Stimulated activated memory B cell treated with anti-CD40 and anti-IgM and Interleukin-4, amounts not matched to agents 10 μg/mL and 1 μg/mL and 100 μg/mL, for 72 hours (primary cell): ENCODE data around the gene EEF1AKMT3.

Experiments
- ATAC-seq: fragments of 150-1000 bp; cut with Tn5 transposase; 2 replicates; pipeline ENCODE4 v1.10.0; 2021
- H3K27ac Mint-ChIP-seq: one replicate; pipeline ENCODE4 v1.8.0; 2022; ENCODE audit warnings: mild to moderate bottlenecking, mixed read lengths
- H3K27me3 Mint-ChIP-seq: one replicate; pipeline ENCODE4 v1.8.0; 2022; ENCODE audit warnings: mixed read lengths
- H3K36me3 Mint-ChIP-seq: one replicate; pipeline ENCODE4 v1.8.0; 2022; ENCODE audit warnings: mixed read lengths
- H3K4me1 Mint-ChIP-seq: one replicate; pipeline ENCODE4 v1.8.0; 2022; ENCODE audit warnings: mixed read lengths
- H3K4me3 Mint-ChIP-seq: one replicate; pipeline ENCODE4 v1.8.0; 2022; ENCODE audit warnings: mild to moderate bottlenecking, moderate library complexity, mixed read lengths
- H3K9me3 Mint-ChIP-seq: one replicate; pipeline ENCODE4 v1.8.0; 2022; ENCODE audit warnings: mixed read lengths

EEF1AKMT3 gene

DNA sequence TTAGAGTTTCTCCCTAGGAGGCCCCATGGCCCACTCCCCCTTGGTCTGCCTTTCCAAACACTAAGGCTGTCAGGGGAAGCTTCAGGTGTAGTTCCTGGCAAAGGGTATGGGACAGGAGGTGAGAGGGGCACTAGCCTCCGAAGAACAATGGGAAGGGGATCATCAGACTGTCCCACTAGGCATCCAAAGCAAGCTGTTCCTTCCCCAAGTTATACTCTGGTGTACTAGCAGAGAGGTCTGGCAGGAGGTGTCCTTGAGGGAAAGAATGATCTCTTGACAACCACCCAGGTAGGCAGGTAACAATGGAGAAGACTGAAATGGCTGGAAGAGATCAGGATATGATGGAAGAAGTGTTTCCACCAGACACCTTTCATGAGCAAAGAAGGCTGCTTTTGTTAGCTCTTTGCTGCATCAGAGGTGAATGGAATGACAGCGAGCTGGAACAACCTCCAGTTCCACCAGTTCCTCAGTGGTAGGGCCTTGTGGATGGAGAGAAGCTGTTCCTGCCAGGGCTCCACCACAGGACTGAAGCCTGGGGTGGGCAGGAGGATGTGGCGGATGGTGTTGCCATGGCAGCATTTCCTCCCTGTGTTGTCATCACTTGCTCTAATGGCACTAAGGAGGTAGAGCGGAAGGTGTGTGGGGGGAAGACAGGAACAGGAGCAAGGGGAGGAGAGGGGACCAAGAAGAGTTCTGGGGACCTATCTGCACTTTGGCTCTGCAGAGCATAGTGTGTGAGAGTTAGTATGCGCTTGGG lies 31.6 kb upstream of the EEF1AKMT3 start:
- peak overlapping the region; percentile 87 for H3K27ac Mint-ChIP-seq
- H3K4me1 Mint-ChIP-seq = peaks cover 66% of the 10 kb centered on the region
- H3K27me3 Mint-ChIP-seq = no peaks in the 10 kb centered on the region
- H3K36me3 Mint-ChIP-seq = peaks cover 9% of the 10 kb centered on the region
- ATAC-seq = peak; percentile 45
- H3K4me3 Mint-ChIP-seq = peak overlapping the region; percentile 79
- no peaks in the 10 kb centered on the region for H3K9me3 Mint-ChIP-seq

DNA sequence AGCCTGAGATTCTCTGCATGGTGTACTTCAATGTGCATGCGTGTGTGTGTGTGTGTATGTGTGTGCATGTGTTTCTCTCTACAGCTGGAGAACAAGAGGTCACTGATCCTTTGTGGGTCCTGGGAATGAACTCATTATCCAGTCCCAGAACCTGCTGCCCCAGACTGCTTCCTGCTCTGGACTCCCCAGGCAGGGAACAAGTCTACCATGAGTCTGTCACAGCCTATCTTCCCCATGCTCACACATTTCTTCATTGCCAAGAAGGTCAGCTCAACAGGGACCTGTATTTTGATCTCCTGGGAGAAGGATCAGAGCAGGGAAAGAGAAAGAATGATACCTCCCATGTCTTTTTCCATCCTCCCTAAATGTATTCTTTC lies 31.0 kb upstream of the EEF1AKMT3 start:
- H3K4me1 Mint-ChIP-seq = peaks cover 71% of the 10 kb centered on the region

DNA sequence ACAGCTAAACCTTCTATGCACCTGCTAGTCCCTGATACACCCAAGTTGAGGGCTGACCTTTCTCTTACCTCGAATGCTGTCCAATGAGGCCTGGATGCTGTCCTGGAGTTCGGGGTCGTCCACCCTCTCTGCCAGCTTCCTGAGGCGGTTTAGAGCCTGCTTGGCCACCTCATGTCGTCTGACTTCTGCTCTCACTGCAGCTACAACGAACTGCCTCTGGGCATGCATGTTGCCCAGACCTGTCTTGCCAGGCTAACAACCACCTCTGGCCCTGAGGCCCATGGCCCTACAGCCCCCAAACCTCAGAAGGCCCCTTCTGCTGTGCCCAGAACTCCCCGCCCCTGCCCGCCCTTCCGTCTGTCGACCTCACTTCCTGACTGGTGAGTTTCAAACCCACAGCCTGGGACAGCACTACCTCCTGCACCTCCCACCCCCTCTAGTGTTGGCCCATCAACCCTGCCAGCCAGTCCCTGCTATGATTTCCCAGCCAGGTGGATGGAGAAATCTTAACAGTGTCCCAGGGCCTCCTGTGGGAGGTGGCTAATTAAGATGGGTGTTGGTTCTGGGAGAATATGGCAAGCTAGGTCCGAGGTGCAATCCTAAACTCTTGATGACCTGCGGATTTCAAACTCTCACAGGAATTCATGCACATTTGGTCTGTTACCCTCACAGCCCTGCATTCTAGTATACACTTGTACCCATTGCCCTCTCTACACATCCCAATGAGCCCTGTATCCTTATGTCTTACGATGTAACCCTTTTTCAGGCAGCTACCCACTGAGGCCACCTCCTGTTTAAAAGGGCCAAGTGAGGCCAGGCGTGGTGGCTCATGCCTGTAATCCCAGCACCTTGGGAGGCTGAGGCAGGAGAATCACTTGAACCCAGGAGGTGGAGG lies 30.3 kb upstream of the EEF1AKMT3 start:
- peaks cover 68% of the 10 kb centered on the region for H3K4me1 Mint-ChIP-seq
- H3K9me3 Mint-ChIP-seq = no peaks in the 10 kb centered on the region
- peak overlapping the region; percentile 79 for H3K4me3 Mint-ChIP-seq
- no peaks in the 10 kb centered on the region for H3K27me3 Mint-ChIP-seq
- peaks cover 10% of the 10 kb centered on the region for H3K36me3 Mint-ChIP-seq
- ATAC-seq = peak; percentile 77
- peak overlapping the region; percentile 87 for H3K27ac Mint-ChIP-seq

More for the DNA sequence above, 31.0 kb upstream of the EEF1AKMT3 start:
- Mint-ChIP-seq H3K9me3 (no peaks in the 10 kb centered on the region), H3K36me3 (peaks cover 10% of the 10 kb centered on the region), H3K4me3 (peak overlapping the region; percentile 79), H3K27ac (peak overlapping the region; percentile 87), H3K27me3 (no peaks in the 10 kb centered on the region)
- no peak for ATAC-seq

DNA sequence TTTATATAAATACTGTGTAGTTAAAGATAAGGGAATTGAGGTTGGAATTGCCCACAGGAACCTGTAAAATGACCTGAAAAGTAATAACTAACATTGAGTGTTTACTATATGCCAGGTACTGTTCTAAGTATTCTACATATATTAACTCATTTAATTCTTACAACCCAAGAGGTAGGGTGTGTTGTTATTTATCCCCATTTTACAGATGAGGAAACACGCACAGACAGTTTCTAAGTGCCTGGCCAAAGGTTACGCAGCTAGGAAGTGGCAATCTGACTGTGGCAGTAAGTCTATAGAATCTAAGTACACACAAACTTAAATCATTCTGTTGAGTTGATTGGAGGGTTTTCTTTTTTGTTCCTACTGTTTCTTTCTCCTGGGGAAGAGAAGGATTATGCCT lies 28.6 kb upstream of the EEF1AKMT3 start:
- ATAC-seq = no peak
- H3K27ac Mint-ChIP-seq = peak overlapping the region; percentile 97
- H3K9me3 Mint-ChIP-seq = no peaks in the 10 kb centered on the region
- no peaks in the 10 kb centered on the region for H3K27me3 Mint-ChIP-seq
- peak overlapping the region; percentile 85 for H3K4me3 Mint-ChIP-seq
- H3K4me1 Mint-ChIP-seq = peaks cover 67% of the 10 kb centered on the region
- H3K36me3 Mint-ChIP-seq = peaks cover 23% of the 10 kb centered on the region

DNA sequence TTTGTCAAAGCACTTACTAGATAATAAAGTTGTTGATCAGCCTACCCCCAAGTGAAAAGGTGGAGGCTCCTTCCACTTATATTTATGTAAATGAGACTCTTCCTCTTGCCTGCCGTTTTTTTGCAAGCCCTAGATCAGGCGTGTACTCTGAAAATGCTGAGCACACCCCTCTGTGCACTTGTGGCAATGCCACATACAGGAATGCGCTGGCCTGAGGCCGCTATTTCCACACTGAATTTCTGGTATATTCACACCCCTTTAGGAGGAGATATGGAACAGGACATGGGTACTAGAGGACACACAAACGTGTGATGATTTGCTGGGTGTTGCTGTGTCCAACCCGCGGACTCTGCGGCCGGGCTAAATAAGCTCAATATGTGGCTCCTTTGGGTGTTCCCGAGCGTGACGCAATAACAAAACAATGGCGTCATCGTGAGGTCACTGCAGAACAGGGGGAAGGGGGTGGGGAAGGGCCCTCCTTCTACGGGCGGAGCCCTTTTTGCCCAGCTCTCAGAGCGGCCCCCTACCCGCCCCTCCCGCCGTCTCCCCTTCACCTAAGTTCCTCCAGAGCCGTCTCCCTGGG lies 28.1 kb upstream of the EEF1AKMT3 start:
- peaks cover 67% of the 10 kb centered on the region for H3K4me1 Mint-ChIP-seq
- peaks cover 28% of the 10 kb centered on the region for H3K36me3 Mint-ChIP-seq
- H3K27ac Mint-ChIP-seq = peak overlapping the region; percentile 97

DNA sequence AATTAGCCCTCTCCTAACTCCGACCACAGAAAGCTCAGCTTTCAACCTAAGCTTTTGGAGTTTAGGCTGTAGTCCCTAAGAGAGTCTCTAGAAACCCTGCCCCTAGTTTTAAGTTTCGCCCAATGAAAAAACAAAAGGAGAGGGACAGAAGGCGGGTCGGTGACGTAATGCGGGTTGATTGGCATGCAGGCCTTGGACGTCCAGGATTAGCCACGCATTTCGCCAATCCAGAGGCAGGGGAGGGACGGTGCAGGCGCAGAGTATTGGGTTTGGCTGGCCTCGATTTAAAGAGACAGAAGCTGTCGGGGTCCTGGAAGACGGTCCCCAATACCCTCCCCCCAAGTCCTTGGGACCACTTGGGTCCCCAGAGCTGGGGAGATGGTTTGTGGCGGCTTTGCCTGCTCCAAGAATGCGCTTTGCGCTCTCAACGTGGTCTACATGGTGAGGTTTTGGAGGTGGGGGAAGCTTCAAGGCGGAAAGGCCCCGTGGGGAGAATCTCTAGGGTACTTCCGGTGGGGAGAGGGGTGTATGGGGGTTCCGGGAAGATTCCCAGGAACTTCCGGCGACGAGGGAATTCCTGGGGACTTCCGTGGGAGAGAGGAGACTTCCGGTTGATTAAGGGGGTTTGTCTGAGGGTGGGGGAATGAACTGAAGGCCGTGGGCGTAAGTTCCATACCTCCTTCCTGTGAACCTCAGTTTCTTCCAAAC lies 27.5 kb upstream of the EEF1AKMT3 start, which contains the start of gene TSPAN31:
TSPAN31 (plus strand) TSS at position 263 of the 708 bp plus-strand sequence; CDS start at position 379, 116 bp downstream.
- peaks cover 28% of the 10 kb centered on the region for H3K36me3 Mint-ChIP-seq
- ATAC-seq = peak; percentile 96
- peak within 1 kb of the TSS; percentile 85 for H3K4me3 Mint-ChIP-seq
- H3K27ac Mint-ChIP-seq = peak within 1 kb of the TSS; percentile 97
- peaks cover 62% of the 10 kb centered on the region for H3K4me1 Mint-ChIP-seq
- no peaks in the 10 kb centered on the region for H3K27me3 Mint-ChIP-seq
- no peaks in the 10 kb centered on the region for H3K9me3 Mint-ChIP-seq

More for the DNA sequence above, 28.1 kb upstream of the EEF1AKMT3 start:
- Mint-ChIP-seq H3K4me3 (peak overlapping the region; percentile 85), H3K9me3 (no peaks in the 10 kb centered on the region), H3K27me3 (no peaks in the 10 kb centered on the region)
- peak; percentile 73 for ATAC-seq

DNA sequence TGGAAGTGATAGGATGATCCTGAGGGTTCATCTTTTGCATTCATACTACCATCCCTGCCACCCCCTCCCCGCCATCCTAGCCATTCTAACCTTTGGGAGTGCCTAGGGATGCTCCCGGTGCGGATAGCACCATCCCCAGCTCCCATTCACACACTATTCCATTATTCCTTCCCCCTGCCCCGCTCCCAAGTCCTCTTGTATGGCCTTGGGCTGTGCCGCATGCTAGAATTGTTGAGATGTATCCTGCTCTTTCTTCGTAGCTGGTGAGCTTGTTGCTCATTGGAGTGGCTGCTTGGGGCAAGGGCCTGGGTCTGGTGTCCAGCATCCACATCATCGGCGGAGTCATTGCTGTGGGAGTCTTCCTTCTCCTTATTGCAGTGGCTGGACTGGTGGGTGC lies 26.9 kb upstream of the EEF1AKMT3 start:
- Mint-ChIP-seq H3K9me3 (no peaks in the 10 kb centered on the region), H3K4me3 (peak overlapping the region; percentile 85), H3K27ac (peak overlapping the region; percentile 97), H3K36me3 (peaks cover 28% of the 10 kb centered on the region), H3K4me1 (peaks cover 56% of the 10 kb centered on the region), H3K27me3 (no peaks in the 10 kb centered on the region)
- ATAC-seq = no peak

DNA sequence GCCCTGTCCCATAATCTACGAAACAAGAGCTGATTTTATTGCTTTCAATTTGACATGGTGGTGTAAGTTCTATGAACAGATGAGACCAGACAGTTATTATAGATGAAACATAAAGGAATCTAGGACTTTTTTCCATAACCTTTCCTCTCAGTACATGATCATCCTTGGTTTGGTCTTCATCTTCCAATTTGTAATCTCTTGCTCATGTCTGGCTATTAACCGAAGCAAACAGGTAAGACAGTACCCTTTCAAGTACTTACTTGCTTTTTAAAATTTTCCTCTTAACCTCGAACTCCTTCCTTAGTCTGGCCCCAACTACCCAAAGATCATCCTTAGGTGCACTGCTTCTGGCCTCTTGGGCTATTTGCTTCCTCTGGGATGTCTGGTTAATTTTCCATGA lies 26.4 kb upstream of the EEF1AKMT3 start:
- H3K4me1 Mint-ChIP-seq = peaks cover 53% of the 10 kb centered on the region
- no peaks in the 10 kb centered on the region for H3K27me3 Mint-ChIP-seq
- peak overlapping the region; percentile 97 for H3K27ac Mint-ChIP-seq
- peak overlapping the region; percentile 85 for H3K4me3 Mint-ChIP-seq
- ATAC-seq = no peak
- H3K36me3 Mint-ChIP-seq = peaks cover 29% of the 10 kb centered on the region
- no peaks in the 10 kb centered on the region for H3K9me3 Mint-ChIP-seq

DNA sequence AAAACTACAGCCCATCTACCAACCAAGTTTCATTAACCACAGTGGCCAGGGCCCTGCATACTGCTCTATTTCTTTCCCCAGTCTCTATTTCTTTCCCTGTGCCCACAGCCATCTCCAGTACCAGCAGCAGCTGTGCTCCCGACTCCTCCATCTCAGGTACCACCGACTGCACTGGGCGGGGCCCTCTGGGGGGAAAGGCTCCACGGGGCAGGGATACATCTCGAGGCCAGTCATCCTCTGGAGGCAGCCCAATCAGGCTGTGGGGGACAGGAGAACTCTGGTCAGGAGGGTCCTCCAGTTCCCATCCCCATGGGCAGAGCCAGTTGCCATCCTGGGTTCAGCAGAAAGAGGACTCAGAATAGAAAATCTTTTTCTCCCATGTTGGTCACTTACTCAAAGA lies 23.4 kb upstream of the EEF1AKMT3 start:
- Mint-ChIP-seq H3K4me3 (no peak overlapping the region), H3K9me3 (no peaks in the 10 kb centered on the region), H3K27ac (peak overlapping the region; percentile 42), H3K36me3 (peaks cover 36% of the 10 kb centered on the region), H3K4me1 (peaks cover 58% of the 10 kb centered on the region), H3K27me3 (no peaks in the 10 kb centered on the region)
- ATAC-seq = no peak

DNA sequence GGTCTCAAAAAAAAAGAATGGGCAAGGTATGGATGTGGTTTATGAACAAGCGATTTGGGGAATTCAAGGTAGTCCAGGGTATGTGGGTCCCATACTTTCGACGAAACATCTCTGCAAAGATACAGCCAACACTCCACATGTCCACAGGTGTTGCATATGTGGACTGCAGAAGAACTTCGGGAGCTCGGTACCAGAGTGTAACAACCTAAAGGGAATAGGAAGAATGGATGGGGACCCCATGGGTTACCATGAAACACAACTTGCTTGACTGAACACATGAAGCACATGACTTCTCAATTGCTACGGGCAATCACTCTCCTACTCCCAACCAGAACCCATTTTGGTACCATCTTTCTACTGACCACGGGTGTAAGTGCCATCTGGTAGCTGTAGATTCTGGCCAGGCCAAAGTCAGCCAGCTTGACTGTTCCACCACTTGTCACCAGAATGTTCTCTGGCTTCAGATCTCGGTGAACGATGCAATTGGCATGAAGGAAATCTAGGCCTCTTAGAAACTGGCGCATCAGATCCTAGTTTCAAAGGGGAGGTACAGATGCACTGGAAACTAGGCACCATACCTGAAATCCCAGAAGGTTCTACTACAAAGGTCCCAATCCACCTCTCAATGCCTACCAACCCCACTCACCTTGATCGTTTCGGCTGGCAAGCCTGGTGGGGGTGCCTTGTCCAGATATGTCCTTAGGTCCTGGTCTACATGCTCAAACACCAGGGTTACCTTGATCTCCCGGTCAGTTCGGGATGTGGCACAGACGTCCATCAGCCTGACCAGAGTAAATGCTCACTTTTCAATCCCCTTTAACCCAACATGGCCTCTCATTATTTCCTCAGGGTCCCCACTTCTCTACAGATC lies 21.6 kb upstream of the EEF1AKMT3 start:
- Mint-ChIP-seq H3K36me3 (peaks cover 36% of the 10 kb centered on the region), H3K4me3 (peak overlapping the region; percentile 88), H3K27me3 (no peaks in the 10 kb centered on the region), H3K4me1 (peaks cover 51% of the 10 kb centered on the region), H3K9me3 (no peaks in the 10 kb centered on the region), H3K27ac (peak overlapping the region; percentile 88)
- ATAC-seq = no peak

DNA sequence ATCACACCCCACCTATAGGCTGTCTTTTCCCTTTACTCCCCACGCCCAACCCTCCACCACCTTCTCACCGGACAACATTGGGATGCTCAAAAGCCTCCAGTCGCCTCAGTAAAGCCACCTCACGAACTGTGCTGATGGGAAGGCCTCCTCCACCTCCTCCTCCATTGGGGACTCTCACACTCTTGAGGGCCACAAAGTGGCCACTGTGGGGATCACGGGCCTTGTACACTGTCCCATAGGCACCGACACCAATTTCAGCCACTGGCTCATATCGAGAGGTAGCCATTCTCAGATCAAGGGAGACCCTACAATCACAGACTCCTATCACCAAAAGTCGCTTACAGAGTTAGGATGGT lies 21.0 kb upstream of the EEF1AKMT3 start:
- peaks cover 34% of the 10 kb centered on the region for H3K36me3 Mint-ChIP-seq
- H3K4me3 Mint-ChIP-seq = peak overlapping the region; percentile 88
- H3K27me3 Mint-ChIP-seq = no peaks in the 10 kb centered on the region
- no peaks in the 10 kb centered on the region for H3K9me3 Mint-ChIP-seq
- peak overlapping the region; percentile 88 for H3K27ac Mint-ChIP-seq
- H3K4me1 Mint-ChIP-seq = peaks cover 49% of the 10 kb centered on the region
- no peak for ATAC-seq

DNA sequence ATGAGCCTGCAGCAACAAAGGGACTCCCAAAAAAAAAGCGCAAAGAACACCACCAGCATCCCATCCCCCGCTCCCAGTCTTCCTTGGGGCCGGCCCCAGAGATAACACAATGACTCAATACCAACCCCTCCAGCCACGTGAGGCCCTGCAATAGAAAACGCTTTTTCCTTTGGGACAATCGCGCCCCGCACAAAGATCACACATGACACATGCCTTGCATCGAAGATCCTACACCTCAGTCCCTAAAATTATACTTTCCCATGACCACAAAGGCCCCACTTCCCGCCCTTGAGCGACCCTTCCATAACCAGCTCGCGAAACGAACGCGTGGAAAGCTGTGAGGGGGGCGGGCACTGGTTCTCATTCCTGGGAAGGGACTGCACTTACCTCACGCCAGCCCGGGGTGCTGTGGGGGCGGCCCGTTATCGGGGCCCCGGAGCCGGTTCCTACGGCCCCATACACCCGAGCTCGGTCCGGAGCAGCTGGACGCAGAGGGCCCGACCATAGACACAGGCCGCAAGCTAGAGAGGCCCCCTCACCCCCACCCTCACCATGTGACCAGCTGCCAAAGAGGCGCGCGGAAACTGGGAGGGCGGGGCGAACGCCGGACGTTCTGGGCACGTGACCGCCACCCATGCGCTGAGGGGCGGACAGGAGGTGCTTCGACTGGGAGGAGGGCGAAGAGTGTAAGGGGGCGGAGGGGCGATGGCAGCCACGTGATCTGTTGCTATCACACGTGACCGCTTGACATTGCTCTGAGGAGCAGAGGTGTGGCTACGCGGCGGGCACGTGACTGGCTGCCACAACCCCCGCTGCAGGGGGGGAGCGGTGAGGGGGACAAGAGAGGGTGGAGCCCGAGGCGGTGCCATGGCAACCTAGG lies 20.4 kb upstream of the EEF1AKMT3 start, which contains the start of gene CDK4:
CDK4 (minus strand) TSS at position 523 of the 880 bp plus-strand sequence. CDS start 593 bp downstream, outside the sequence.
- peaks cover 52% of the 10 kb centered on the region for H3K4me1 Mint-ChIP-seq
- H3K27me3 Mint-ChIP-seq = no peaks in the 10 kb centered on the region
- peaks cover 27% of the 10 kb centered on the region for H3K36me3 Mint-ChIP-seq

DNA sequence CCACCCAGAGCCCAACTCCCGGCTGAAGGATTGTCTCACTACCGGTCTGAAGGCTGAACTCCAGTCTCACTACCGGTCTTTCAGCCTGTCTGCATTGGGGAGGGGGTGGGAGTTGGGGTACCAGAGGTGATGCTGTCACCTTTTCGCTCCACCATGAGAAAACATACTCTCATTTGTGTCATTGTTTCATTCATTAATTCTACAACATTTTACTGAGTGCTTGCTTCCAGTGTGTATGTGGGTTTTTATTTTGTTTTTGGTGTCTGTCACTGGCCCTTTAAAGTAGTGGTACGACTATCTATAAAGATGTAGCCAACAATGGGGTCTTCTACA lies 19.8 kb upstream of the EEF1AKMT3 start:
- no peak for ATAC-seq
- peaks cover 21% of the 10 kb centered on the region for H3K36me3 Mint-ChIP-seq
- H3K9me3 Mint-ChIP-seq = no peaks in the 10 kb centered on the region
- no peaks in the 10 kb centered on the region for H3K27me3 Mint-ChIP-seq
- H3K4me1 Mint-ChIP-seq = peaks cover 55% of the 10 kb centered on the region
- peak overlapping the region; percentile 88 for H3K4me3 Mint-ChIP-seq
- H3K27ac Mint-ChIP-seq = peak overlapping the region; percentile 88

More for the DNA sequence above, 20.4 kb upstream of the EEF1AKMT3 start, which contains the start of gene CDK4:
- H3K9me3 Mint-ChIP-seq = no peaks in the 10 kb centered on the region
- ATAC-seq = peak; percentile 86
- peak within 1 kb of the TSS; percentile 88 for H3K27ac Mint-ChIP-seq
- peak within 1 kb of the TSS; percentile 88 for H3K4me3 Mint-ChIP-seq
